Left kidney (tissue), 2 donors: ENCODE data around the gene OSGEP. TPM values are rescaled to one million over a fixed set of nuclear protein-coding genes. Genes with fewer than 3 reads are reported as not detected.
"Not testable (repeated sequence)": the region's sequence is repeated elsewhere in the genome, so short reads cannot be mapped to it uniquely, and the experiment has no call there.

Experiments
- DNase-seq: peaks from one replicate; pipeline ENCODE4 v3.0.0-alpha.2; 2013
- polyA plus RNA-seq: library from polyadenylated mRNA; unstranded; fragments of 120-200 nt; gene quantifications from one replicate; pipeline ENCODE4 v1.2.1, GENCODE V29; 2013; ENCODE audit not compliant: insufficient read length

OSGEP gene
- polyA plus RNA-seq, 1 donor = 85.7 TPM

DNA sequence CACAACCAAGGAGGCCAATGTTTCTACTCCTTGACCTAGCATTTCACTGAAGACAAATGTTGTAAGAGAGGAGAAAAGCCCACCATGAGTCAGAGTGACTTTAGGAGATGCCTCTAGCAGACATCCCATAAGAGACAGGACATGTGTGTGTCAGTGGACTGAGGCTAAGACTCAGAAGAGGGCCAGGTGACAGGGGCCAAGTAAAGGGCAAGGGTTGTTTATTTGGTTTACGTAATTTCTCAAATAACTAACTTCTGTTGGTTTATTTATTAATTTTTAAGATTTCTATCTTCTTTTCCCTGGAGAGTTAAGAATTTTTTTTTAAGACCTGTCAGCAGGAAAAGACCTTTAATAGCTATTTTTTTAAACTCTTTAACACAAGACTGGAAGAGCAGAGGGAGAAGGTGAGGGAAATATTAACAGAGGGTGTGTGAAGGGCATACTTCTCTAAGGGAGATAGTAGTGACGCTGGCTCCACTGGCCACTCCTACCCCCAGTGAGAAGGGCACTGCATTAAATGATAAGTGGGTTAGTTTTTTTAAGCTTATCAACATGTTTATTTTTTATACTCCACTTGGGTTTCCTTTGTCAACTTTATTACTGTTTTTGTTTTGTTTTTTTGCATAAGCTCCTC is 18.0 kb upstream of the OSGEP start:
- no peak for DNase-seq

DNA sequence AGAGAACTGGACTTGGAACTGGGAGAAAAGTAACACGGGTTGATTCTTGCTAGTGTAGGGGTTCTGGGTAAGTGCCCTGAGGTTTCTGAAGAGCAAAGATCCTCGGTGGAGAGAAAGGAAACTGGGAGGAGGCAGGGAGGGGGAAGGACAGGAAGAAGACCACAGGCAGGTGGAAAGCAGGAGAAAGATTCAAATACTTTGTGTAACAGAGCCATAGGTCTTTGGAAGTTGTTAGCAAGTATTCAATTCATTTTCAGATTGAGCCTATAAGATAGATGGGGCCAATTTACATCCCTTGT is 15.9 kb upstream of the OSGEP start:
- DNase-seq = no peak

DNA sequence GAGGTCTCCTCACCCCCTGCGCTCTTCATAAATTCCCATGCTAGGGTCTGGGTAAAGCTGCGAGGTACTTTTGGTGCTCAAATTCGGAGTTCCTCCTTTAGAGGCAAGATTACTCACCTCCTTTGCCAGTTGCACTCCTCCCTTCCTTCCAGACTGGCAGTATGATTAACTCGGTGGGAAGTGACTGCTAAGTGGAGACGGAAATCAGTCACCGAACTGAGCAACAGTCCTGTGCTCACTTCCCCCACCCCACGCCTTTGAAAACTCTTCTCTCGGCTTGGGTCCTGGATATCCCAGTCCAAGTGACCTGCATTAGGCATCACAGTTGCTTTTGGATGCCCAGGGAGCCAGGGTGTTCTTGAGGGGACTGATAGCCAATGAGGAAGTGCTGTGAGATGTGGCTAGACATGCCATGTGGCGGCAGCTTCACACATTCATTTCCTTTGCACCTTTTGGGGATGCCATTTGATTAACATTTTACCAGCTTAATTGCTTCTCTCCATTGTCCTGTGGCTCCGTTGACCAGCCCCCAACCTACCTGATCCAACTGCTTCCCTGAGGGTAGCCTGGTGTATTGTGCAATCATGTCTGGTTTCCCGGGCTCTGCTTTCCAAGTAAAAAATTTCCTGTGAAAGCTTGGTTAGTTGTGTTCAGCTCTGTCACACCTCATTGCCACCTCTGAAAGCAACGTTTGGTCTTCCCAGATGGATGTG is 15.4 kb upstream of the OSGEP start:
- DNase-seq = peak; percentile 33

DNA sequence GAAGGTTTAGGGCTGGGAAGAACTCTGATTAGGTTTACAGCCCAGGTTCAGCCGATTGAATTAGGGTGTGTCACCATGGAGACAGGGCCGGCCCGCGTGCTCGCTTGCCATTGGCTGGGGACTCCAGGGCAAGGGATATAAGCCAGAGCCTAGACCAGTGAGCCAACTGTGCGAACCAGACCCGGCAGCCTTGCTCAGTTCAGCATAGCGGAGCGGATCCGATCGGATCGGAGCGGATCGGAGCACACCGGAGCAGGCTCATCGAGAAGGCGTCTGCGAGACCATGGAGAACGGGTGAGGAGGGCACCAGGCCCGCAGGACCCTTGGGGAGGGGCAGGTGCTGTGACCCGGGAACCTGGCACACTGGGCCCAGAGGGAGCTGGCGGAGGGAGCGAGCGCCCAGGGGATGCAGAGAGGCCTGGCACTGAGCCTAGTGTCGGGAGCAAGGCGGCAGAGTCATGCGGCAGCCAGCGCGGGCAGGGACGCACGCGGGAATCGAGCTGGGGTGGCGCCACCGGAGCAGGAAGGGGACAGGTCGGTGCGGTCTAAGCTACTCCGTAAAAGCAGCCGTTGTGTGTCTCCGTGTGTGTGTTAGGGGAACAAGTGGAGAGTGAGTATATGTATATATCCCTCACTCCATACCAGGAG is 14.8 kb upstream of the OSGEP start, which contains the start of gene PNP:
PNP (plus strand) TSS at position 165 of the 648 bp plus-strand sequence; CDS start at position 284, 119 bp downstream.
- DNase-seq = peak; percentile 72

DNA sequence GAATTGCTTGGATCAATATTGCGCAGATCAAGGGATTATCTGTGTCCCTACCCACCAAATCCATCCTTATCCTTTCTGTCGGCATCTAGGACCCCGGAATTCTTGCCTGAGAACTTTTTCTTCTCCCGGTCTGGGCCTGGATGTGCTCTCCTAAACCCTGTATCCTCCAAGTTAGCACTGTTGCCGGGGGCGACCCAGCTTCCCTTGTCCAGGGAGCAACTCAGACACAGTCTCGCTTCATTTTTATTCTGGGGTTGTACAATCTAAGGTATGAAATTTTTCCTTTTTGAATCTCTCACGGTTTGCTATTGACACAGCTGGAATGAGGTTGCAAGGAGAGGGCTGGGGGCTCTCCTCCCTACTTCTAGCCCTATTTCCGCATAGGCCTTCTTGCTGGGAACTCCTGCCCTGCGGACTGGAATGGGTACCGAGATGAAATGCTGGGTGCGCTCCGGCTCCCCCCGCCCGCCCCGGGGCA is 14.2 kb upstream of the OSGEP start:
- no peak for DNase-seq

DNA sequence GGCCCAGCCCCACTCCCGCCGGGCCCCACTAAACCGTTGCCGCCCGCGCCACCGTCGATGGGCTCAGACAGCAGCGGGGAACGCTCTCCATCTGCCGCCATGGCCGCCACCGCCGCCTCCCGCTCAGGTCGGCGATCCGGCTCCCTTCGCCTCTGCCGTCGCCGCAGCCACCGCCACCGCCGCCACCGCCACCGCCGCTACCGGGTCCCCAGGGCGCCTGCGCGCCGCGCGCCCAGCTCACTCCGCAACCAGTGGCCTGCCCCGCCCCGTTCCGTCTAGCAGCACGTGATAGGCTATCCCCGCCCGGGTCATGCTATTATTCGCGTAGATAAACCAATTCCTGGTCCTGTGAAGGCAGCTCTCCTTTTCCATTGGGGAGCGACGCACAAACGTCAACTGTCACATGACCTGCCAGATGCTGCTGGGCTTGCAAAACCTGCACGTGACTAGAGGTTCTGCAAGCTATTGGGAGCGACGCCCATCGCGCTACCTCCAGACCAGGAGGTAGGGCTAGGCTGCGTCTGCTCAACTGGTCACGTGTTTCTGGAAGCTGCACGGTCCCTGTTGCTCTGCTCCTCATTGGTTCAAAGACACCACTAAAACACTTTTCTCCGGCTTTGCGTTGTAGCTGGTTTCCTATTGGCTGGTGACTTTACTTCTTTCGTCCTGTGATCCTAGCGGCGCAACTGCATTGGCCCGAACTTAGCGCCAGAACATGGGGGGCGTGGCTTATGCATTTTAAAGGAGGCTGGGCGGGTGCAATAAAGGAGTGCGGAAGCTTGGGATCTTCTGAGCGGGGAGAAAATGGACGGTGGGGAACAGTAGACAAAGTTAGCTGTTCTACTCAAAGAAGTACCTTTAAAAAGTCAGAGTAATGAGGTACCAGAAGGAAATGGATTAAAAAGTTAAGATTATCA is 6.9 kb upstream of the OSGEP start, which contains the start of gene PIP4P1:
PIP4P1 (minus strand) TSS at position 210 of the 917 bp plus-strand sequence; CDS start at position 101, 109 bp downstream.
- peak; percentile 99 for DNase-seq

DNA sequence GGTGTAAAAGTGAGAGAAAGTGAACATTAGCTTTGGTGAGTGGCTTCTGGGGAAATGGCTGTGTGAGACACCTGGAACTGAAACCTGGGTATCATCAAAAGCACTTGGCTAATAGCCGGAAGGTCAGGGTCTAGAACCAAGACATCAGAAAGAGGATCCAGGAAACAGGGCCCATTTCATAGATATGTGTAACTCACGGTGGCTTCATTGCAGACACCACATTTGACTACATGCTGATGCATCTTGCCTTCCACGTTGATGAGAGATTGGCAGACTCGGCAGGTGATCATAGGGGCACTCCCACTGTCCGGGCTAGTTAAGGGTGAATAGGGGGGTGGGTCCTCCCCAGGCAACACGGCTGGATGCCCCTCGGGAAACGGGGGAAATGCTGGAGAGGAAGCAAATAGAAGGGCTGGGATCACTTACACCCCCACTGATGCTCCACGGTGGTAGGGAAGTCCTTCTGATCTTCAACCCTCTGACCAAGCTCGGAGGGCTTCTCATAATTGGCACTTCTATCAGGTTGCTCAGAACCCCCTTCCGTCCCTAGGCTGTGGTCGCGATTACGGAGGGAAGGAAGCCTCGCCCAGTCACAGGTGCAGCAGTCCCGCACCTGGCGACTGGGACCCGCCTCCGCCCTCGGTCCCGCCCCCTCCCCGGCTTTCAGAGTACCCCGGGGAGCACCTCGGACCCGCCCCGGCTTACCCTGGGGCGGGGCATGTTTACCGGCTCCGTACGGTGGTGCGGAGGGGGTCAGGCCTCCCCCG is 6.0 kb upstream of the OSGEP start:
- no peak for DNase-seq

DNA sequence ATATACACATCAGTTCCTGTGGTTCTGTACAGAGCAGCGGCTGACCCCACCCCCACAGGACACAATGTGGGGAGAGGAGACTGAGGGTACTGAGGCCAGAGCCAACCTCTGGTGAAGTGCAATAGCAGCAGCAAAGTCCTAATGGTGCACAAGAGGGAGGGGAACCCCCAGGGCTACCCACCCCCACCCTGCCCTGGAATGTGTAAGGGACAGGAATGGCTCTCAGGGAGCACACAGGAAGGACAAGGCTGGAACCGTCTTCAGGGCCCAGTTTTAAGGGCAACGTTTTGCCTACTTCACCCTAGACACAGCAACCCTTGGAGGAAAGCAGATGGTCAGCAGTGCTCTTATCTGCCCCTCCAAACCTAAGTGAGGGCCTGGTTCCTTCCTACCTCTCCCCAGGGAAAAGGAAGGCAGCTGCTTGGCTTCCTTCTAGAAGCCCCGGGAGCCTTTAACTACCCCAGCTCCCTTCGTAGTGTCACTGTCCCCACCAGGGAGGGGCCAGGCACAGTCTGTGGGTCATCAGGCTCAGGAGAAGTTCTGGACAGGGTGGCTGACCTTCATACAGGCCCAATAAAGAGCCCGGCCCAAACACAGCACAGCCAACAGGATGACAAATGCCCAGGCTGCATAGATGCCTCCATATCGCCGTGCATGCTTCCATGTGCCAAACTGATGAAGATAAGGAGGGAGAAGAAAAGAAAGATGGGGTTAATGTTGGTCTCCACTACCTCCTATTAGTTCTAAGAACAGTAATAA is 3.6 kb upstream of the OSGEP start:
- DNase-seq = no peak

DNA sequence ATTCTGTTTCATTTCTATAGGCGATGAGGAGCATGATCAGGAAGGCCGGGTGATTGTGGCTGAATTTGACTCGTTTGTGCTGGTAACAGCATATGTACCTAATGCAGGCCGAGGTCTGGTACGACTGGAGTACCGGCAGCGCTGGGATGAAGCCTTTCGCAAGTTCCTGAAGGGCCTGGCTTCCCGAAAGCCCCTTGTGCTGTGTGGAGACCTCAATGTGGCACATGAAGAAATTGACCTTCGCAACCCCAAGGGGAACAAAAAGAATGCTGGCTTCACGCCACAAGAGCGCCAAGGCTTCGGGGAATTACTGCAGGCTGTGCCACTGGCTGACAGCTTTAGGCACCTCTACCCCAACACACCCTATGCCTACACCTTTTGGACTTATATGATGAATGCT is 2.4 kb upstream of the OSGEP start:
- DNase-seq = no peak

DNA sequence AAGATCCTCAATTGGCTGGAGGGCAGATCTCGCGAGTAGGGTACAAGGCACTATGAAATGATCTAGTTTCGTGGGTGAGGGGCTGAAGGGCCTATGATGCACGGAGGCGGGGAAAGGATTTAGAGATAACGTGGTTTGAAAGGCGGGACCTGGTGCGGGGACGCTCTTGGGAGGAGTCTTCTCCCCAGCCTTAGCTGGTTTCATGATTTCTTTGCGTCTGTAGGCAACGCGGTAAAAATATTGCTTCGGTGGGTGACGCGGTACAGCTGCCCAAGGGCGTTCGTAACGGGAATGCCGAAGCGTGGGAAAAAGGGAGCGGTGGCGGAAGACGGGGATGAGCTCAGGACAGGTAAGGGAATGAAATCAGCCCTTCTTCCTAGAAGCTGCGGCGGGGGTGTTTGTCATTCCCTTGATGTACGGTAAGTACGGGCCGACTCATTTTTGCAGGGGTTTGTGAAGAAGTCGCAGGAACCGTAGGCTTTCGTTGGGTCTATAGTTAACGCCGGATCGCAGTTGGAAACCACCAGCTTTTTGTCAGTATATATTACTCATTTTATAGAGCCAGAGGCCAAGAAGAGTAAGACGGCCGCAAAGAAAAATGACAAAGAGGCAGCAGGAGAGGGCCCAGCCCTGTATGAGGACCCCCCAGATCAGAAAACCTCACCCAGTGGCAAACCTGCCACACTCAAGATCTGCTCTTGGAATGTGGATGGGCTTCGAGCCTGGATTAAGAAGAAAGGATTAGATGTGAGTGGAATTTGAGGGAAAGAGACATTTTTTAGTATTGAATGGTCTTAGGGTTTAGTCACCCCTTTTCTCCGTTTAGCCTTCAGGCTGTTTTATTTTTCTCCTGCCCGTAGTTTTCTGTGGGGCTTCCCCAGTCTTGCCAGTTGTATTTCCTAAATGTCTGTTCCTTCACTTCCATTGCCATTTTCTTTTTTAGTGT is 1.0 kb upstream of the OSGEP start:
- no peak for DNase-seq

DNA sequence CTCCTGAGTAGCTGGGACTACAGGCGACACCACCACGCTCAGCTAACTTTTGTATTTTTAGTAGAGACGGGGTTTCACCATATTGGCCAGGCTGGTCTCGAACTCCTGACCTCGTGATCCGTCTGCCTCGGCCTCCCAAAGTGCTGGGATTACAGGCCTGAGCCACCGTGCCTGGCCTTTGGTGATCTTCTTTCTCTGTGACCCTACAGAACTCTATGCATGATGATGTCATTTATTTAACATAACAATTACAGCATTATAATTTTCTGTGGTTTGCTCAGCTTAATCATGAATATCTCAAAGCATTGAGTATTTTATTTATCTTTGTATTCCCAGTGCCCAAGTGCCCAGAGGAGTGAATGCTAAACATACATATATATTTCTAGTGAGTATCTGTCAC is 1.8 kb downstream of the OSGEP start:
- not testable (repeated sequence) for DNase-seq

DNA sequence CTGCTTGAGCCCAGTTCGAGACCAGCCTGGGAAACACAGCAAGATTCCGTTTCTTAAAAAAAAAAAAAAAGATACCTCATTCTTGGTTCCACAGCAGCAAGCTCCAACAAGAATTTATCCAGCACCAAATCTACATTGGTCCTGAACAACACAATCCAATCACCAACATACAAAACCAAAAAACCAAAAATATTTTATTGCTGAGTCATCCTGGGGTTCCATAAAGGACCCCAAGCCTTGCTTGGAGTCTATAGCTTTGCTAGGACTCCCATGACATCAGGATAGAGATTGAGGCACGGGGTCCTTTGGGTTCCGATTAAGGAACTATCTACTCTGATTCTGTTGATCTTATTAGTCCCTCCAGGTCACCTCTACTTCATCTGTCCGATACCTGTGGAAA is 7.7 kb downstream of the OSGEP start:
- no peak for DNase-seq

DNA sequence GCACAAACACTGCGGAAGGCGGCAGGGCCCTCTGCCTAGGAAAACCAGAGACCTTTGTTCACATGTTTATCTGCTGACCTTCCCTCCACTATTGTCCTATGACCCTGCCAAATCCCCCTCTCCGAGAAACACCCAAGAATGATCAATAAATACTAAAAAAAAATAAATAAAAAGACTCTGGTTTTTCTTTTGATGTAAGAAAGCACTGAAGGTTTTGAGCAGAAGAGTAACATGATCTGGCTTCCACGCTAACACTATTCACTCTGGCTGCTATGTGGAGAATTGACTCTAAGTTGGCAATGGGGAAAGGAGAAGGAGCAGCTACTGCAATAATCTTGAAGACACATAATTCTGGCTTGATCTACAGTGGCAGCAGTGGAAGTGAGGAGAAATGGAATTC is 11.0 kb downstream of the OSGEP start:
- not testable (repeated sequence) for DNase-seq

DNA sequence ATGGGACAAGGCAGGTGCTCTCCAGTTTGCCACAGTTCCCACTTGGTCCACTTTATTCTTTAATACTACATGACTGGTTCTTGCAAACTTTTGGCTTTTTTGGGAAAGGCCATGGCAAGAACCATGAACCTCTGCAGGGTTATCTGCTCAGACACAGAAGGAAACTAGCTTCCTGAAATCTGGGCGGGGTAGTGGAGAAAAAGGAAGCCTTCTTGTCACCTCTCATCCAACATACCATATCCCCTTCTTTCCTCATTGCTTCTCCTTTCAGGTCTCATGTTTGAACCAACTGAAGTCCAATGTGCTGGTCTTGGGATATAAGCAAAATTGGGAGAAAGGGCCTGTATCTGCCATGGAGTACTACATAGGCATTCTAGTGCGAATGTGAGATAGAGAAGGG is 13.2 kb downstream of the OSGEP start:
- no peak for DNase-seq

DNA sequence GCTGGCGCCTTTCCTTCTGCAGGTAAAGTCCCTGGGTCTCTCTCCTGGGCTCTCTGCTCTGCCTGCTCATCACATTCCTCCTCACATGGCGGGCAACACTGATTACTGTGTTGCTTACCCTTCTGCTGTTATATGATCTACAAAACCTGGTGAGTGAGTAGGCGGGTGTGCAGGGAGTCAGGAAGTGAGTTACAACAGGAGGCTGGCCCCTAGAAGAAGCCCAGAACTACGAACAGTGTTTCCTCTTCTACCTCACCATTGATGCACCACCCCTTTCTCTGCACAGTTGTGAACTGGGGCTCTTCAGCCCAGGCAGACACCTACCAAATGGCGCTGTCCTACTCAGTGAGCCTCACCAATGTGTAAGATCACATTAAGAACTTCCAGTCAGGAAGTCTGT is 13.7 kb downstream of the OSGEP start:
- no peak for DNase-seq

DNA sequence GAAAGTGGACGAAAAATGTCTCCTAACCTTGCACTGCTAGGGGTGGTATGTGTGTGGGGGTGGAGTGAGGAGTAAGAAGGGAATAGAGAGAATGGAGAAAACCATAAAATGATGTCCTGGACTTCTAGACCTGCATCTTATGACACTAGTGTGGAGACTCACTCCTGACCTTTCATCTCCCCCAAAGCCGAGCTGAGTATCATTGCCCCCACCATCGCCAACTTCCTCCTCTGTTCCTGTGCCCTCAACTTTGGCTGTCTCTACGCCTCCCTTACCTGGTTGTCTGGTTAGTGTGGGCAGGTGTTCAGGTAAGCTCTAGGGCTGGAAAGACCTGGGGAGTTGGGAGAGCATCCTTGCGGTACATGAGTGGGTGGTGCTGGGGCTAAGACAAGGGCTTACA is 14.1 kb downstream of the OSGEP start:
- no peak for DNase-seq

DNA sequence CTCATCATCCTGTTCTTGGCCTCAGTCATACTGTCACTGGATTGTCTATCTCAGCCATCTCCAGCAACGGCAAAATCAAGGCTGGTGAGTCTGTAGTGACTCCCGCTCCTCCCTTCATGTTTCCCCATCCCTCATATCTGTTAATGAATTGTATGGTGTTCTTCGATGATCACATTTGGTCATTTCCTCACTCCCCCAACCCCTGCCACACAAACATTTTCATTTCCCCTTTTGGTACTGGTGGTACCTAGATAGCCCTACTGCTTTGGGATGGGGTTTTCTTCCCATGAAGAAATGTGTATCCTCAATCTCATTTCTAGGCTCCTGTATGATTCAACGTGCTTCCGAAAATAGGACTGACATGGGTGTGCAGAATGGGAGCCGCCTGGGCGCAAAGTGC is 15.9 kb downstream of the OSGEP start:
- no peak for DNase-seq

DNA sequence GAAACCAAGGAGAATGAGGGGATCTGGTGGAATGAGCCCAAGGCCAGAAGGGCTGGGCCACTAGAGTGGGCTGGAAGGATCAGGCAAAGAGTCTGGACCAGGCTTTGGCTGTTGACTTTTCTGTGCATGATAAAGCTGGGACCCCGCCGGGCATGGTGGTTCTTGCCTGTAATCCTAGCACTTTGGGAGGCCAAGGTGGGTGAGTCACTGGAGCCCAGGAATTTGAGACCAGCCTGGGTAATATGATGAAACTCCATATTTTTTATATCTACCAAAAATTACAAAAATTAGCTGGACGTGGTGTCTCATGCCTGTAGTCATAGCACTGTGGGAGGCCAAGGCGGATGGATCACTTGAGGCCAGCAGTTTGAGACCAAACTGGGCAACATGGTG is 18.3 kb downstream of the OSGEP start:
- no peak for DNase-seq

DNA sequence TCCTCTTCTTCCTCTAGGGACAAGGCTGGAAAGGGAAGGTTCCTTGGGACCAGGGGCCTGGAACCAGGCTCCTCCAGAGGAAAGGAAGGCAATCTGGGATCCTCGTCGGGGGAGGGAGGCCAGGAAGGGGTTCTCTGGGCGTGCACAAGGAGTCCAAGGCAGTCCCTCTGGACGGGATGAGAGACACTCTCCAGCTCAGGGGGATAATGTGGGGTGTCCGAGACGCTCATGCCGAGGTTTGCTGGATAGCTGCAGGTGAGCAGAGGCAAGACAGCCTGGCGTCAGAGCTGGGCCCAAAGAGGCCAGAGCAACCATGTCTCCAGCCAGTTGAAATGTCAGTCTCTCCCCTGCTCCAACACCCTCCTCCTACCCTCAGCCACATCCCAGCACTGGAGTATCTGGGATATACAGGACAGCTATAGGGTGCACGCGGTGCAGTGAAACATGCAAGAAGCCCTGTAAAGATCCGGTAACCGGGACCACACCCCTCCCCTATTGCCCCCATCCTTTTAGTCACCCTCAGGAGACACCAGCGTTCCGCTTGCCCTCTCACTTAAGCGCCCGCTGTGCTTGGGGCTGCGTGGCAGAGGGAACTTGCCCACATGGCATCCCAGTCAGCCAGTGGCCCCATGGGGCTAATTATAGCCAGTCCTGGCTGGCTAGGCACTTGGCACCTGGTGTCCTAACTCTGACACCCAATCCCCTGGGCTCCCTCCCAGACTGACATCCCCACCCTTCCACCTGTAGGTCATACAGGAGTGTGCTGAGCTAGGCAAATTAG is 18.8 kb downstream of the OSGEP start, which contains the start of gene KLHL33:
KLHL33 (minus strand) TSS at position 585 of the 781 bp plus-strand sequence; CDS start at position 230, 355 bp downstream.
- no peak for DNase-seq
